GM19455 (cell line): ENCODE measurements around the gene TBC1D8B.
"Not testable (repeated sequence)": the region's sequence is repeated elsewhere in the genome, so short reads cannot be mapped to it uniquely, and the experiment has no call there.

Experiments used
- ATAC-seq: cut with Tn5 transposase; IDR thresholded peaks from one replicate; pipeline ENCODE4 v1.9.1; 2021; ENCODE audit not compliant: unreplicated experiment

The TBC1D8B gene

GRCh38 chrX:106802388-106803275, at the start of gene TBC1D8B:
Gene TBC1D8B, plus strand, starts transcription at chrX:106802673. Its CDS starts 181 bp downstream, at chrX:106802854.
- peak; percentile 96 for ATAC-seq

DNA sequence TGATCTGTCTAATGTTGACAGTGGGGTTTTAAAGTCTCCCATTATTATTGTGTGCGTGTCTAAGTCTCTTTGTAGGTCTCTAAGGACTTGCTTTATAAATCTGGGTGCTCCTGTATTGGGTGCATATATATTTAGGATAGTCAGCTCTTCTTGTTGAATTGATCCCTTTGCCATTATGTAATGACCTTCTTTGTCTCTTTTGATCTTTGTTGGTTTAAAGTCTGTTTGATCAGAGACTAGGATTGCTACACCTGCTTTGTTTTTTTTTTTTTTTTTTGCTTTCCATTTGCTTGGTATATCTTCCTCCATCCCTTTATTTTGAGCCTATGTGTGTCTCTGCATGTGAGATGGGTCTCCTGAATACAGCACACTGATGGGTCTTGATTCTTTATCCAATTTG, 33.2 kb upstream of the TBC1D8B start:
- ATAC-seq: not testable (repeated sequence)

DNA sequence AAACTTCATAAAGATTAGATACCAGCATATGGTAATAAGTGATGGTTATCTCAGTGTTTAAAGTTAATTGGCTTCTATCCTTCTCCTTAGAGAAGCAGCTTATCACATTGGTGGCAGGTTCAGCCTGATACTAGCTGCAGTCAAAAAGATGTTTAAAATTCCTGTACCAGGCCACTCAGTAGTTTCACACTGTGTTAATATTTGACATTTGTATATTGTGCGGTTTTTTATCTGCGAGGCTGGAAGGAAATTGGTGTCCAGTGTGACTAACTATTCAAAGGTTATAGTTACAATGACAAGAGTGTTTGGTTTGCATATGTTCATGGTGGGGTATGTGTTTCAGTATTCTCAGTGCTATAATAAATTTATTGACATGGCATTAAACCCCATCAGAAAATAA, 27.5 kb upstream of the TBC1D8B start:
- ATAC-seq: no peak

DNA sequence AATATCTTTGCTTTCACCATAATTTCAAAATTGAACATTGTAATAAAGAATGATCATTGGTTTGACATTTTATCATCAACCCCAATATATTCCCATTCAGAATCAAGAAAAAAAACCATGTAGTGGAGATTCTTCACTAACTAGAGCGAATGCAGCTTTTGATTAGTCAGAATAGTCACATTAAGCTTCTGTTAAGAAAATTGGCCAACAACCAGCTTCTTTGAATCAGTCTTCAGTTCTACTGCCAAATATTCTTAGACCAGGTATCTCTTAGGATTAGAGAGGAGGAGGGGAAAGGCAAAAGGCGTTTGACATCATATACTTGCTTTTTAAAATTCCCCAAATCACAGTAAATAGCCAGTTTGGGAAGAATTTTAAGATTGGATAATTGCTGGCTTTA, 22.2 kb upstream of the TBC1D8B start:
- ATAC-seq: no peak

- ATAC-seq: no peak
Observed at GRCh38 chrX:106780664-106781377, 21.7 kb upstream of the TBC1D8B start.

DNA sequence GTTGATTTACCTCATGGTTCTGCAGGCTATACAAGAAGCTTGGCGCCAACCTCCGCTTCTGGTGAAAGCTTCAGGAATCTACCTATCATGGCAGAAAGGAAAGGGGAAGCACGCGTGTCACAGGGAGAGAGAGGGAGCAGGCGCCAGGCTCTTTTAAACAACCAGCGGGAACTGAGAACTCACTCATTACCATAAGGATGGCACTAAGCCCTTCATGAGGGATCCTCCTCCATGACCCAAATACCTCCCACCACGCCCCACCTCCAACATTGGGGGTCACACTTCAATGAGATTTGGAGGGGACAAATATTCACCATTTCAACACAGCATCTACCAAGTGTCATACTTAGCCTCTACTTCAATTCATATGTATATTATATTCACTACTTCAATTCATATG, 18.8 kb upstream of the TBC1D8B start:
- ATAC-seq: no peak

DNA sequence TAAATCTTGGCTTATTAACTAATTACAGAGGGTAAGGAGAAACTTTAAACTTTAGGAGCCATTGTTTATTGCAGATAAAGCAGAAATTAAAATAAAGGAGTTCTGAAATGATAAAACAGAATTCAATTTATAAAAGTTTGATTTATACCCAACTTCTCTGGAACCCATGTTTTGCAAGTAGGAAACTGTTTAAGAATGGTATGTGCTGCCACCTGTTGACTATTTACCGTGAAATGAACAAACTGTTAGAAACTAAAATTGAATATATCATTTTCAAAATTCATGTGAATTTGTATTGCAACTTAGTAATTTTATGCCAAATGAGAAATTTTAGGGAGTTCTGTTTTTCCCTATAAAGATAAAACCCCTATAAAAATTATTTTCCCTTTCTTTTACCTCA, 11.0 kb upstream of the TBC1D8B start:
- ATAC-seq: no peak

DNA sequence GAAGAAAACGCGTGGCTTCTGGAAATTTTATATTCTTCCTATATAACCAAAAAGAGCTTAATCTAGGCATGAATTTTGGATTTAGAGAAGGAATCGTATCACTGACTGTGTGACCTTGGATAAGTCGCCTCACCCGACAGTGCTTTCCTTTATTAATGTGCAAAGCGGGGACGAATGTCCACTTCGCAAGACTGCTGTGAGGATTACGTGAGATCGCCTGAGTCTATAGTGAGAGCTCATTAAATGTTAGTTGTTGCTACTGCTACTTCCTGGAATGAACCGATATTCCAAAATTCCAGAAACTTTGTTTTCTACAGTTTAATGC, 448 bp upstream of the TBC1D8B start:
- peak; percentile 26 for ATAC-seq

DNA sequence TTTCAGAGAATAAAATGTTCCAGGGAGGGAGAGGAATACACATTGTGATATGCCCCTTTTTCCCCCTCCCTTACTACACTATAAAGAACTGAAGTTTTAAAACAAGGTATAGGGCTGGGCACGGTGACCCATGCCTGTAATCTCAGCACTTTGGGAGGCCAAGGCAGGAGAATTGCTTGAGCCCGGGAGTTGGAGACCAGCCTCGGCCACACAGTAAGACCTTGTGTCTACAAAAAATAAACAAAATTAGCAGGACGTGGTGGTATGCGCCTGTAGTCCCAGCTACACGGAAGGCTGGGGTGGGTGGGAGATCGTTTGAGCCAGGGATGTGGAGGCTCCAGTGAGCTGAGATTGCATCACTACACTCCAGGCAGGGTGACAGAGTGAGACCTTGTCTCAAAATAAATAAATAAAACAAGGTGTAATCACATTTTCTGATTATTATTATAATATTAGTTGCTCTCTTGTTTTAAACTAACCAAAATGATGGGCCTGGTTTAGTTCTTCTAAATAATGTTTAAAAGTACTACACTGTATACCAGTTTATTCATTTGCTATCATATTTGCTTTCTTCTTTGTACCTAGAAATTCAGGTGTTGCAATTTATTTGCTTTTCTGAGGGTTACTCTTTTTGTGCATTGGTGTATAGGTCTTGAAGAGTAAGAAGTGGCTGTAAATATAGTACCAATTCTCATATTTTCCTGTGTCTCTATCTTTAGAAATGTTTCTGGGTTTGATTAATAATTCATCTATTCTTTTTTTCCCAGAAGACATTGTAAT, 8.8 kb downstream of the TBC1D8B start:
- no peak for ATAC-seq

DNA sequence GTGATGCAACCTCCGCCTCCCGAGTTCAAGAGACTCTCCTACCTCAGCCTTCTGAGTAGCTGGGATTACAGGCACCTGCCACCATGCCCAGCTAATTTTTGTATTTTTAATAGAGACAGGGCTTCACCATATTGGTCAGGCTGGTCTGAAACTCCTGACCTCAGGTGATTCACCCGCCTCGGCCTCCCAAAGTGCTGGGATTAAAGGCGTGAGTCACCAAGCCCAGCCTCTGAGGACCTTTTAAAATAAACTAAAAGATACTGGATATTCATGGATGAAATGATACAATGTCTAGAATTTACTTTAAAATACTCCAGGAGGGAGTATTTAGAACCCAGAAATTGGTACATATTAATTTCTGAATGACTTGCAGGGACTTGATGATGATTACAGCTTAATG, 10.5 kb downstream of the TBC1D8B start:
- ATAC-seq: not testable (repeated sequence)

DNA sequence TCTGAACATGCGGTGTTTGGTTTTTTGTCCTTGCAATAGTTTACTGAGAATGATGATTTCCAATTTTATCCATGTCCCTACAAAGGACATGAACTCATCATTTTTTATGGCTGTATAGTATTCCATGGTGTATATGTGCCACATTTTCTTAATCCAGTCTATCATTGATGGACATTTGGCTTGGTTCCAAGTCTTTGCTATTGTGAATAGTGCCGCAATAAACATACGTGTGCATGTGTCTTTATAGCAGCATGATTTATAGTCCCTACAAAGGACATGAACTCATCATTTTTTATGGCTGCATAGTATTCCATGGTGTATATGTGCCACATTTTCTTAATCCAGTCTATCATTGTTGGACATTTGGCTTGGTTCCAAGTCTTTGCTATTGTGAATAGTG, 11.6 kb downstream of the TBC1D8B start:
- not testable (repeated sequence) for ATAC-seq

DNA sequence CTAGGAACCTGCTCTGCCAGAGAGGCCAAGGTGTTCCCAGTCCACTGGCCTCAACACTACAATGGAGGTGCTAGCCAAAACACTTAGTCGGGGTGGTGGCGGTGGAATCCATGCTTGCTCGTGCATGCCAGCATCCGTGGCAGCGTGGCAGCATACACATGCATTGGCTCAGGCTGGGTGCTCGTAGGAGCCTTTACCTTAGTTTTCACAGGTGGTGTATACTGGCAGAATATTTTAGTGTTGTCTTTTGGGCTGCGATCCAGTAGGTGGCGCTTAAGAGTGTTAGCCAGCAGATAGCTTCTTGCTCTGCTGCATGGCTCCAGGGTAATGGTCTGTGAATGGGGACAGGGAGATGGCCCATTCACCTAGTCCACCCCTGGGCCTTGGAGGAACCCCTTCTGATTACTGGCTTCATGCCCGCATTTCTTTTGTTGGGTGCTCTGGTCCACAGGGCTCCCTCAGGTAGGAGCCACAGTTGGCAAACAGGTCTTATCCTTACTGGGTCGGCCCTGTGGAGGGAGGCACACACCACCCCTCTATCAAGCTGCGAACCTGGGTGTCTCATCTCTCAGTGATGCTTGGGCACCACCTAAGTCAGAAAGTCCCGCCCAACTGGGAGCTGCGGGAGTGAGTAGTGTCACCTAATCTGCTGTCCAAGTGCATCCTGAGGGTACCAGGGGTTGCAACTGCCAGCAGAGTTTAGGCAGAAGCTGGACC, 60.7 kb downstream of the TBC1D8B start:
- no peak for ATAC-seq

GRCh38 chrX:106863697-106864096, 61.2 kb downstream of the TBC1D8B start:
- ATAC-seq: no peak

GRCh38 chrX:106872796-106873195, 70.3 kb downstream of the TBC1D8B start:
- not testable (repeated sequence) for ATAC-seq

GRCh38 chrX:106874075-106874474, 71.6 kb downstream of the TBC1D8B start:
- no peak for ATAC-seq

- ATAC-seq: no peak
Observed at GRCh38 chrX:106875151-106875550, 72.7 kb downstream of the TBC1D8B start.

GRCh38 chrX:106889468-106889867, 87.0 kb downstream of the TBC1D8B start:
- no peak for ATAC-seq

- no peak for ATAC-seq
Observed at GRCh38 chrX:106891762-106892460, 89.4 kb downstream of the TBC1D8B start.

DNA sequence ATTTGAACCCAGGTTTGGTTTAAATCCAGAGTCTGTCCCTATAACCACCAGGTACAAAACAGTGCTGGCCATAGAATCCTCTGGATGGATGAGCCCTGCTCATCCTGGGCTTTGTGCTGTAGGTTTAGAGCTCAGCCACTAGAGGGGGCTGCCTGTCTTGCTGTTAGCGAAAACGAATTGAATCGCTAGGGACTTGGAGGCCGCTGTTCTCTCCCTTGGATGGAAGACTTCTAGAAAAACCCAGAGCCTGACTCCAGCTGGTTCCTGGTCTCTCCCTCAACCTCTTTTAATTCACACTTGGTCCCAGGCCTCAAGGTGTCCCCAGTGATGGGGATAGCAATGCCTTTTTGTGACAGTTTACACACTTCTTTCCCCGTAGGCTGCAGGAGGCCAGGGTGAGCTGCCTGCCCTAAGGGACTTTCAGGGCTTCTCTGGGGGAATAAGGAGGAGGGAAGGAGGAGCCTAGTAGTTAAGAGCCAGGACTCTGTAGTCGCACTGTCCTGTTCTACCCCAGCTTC, 92.0 kb downstream of the TBC1D8B start:
- ATAC-seq: peak; percentile 94

DNA sequence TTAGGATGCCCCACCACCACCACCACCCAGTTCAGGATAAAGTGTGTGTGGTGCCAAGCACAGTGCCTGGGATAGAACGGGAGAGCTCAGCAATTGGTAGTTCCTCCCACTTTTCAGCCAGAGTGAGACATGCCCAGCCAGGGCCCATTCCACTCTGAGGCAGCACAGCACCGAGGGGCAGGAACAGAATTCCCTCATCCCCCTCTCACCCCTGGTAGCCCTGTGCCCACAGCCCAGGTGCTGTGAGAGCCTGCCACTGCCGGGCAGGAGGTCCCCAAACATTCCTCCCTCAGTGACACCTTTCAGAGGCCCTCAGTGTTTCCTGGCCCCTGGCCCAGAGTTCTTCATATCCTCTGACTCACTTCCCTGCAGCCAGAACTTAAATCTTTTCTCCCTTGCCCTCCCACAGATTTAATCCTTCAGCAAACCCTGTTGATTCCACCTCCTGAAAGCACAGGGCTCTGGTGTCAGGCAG, 92.5 kb downstream of the TBC1D8B start:
- no peak for ATAC-seq
